ENCODE measurements around the gene GLG1. TPM values are rescaled to one million over a fixed set of nuclear protein-coding genes. Genes with fewer than 3 reads are reported as not detected.
"Not testable (repeated sequence)": the region's sequence is repeated elsewhere in the genome, so short reads cannot be mapped to it uniquely, and the experiment has no call there.

Gene GLG1
- total RNA-seq (ENCODE audit: low replicate concordance): 119 and 188 TPM in 2 replicates

- TF ChIP-seq CTCF (IDR thresholded peaks at IDR 0.05; ENCODE audit: insufficient read depth, low read length): no peak
- peak; percentile 86 for DNase-seq (ENCODE audit: low read depth)
- peak within 1 kb of the TSS; percentile 92 for H3K4me3 ChIP-seq (ENCODE audit: low read depth, low read length)
These were observed at the start of gene GLG1 for GRCh38 chr16:74606521-74607309. Gene GLG1 (minus strand): TSS chr16:74607114. CDS start chr16:74607094, 20 bp downstream.

GRCh38 chr16:74654536-74655050, 47.7 kb upstream of the GLG1 start:
- no peak for TF ChIP-seq CTCF (IDR thresholded peaks at IDR 0.05; ENCODE audit: insufficient read depth, low read length)
- H3K4me3 ChIP-seq (ENCODE audit: low read depth, low read length): no peak overlapping the region
- DNase-seq (ENCODE audit: low read depth): no peak

- DNase-seq (ENCODE audit: low read depth); H3K4me3 ChIP-seq (ENCODE audit: low read depth, low read length): not testable (repeated sequence)
These were observed 46.0 kb upstream of the GLG1 start for GRCh38 chr16:74652883-74653282.

GRCh38 chr16:74652249-74652648, 45.3 kb upstream of the GLG1 start:
- TF ChIP-seq CTCF (IDR thresholded peaks at IDR 0.05; ENCODE audit: insufficient read depth, low read length): no peak
- no peak for DNase-seq (ENCODE audit: low read depth)
- H3K4me3 ChIP-seq (ENCODE audit: low read depth, low read length): no peak overlapping the region

- no peak for TF ChIP-seq CTCF (IDR thresholded peaks at IDR 0.05; ENCODE audit: insufficient read depth, low read length)
- DNase-seq (ENCODE audit: low read depth): no peak
These were observed 44.9 kb upstream of the GLG1 start for GRCh38 chr16:74651841-74652240.

GRCh38 chr16:74650966-74651567, 44.2 kb upstream of the GLG1 start:
- peak; percentile 48 for TF ChIP-seq CTCF (IDR thresholded peaks at IDR 0.05; ENCODE audit: insufficient read depth, low read length)
- no peak overlapping the region for H3K4me3 ChIP-seq (ENCODE audit: low read depth, low read length)
- DNase-seq (ENCODE audit: low read depth): peak; percentile 21

More at GRCh38 chr16:74651841-74652240, 44.9 kb upstream of the GLG1 start:
- H3K4me3 ChIP-seq (ENCODE audit: low read depth, low read length): no peak overlapping the region

- no peak overlapping the region for H3K4me3 ChIP-seq (ENCODE audit: low read depth, low read length)
- TF ChIP-seq CTCF (IDR thresholded peaks at IDR 0.05; ENCODE audit: insufficient read depth, low read length): no peak
- no peak for DNase-seq (ENCODE audit: low read depth)
These were observed 43.1 kb upstream of the GLG1 start for GRCh38 chr16:74649839-74650504.
